HCT116 (cell line): Measurements from ENCODE around the gene DCP2. TPM values are rescaled to one million over a fixed set of nuclear protein-coding genes. Genes with fewer than 3 reads are reported as not detected.

Experiments used
- ATAC-seq: fragments of 200-7000 bp; cut with Tn5 transposase; 2 replicates; pipeline ENCODE4 v1.9.1; 2020; ENCODE audit warnings: mild to moderate bottlenecking, moderate library complexity
- BruUV-seq: library from RNA; stranded (reverse); fragments of 400-500 nt; replicated peaks from 2 replicates; lab custom pipeline; 2021; lab: Mats Ljungman, UMichigan
- CTCF ChIA-PET: fragments of 300-600 bp; sonication (Branson Sonifier 250); formaldehyde crosslinking; loops from one replicate; lab custom pipeline; 2021; ENCODE audit warnings: antibody characterized with exemption; lab: Charles Lee
- POLR2A ChIA-PET: fragments of 300-600, 350-600 bp; sonication (Branson Sonifier 250); formaldehyde crosslinking; loops from one replicate; lab custom pipeline; 2021; ENCODE audit warnings: antibody characterized with exemption; lab: Charles Lee
- RAD21 ChIA-PET, 2 experiments: fragments of 300-600 bp; sonication (Branson Sonifier 250); formaldehyde crosslinking; loops; one replicate each; lab custom pipeline; 2023; ENCODE audit warnings: low total read pairs in 2 of 2; ENCODE audit not compliant: uncharacterized antibody in 2 of 2, unreplicated experiment in 2 of 2, low non-redundant PET in 1 of 2; lab: Charles Lee
- DNase-seq: peaks from one replicate; pipeline ENCODE4 v3.0.0-alpha.2; 2010; ENCODE audit warnings: low read depth, low spot score
- H2AFZ ChIP-seq: fragments of 200-600 bp; shearing (Covaris generic), sonication (generic); 2 replicates; pipeline ENCODE4 v1.6.1; 2017; ENCODE audit warnings: low read depth, mixed run types, mixed read lengths, antibody characterized with exemption, low read length; ENCODE audit not compliant: poor library complexity, severe bottlenecking
- H3K27ac ChIP-seq: 2 replicates; pipeline ENCODE4 v1.5.1; 2012; ENCODE audit warnings: low read depth, low read length
- H3K27me3 ChIP-seq: fragments of 200-600 bp; sonication (generic); 2 replicates; pipeline ENCODE4 v1.6.1; 2016; ENCODE audit warnings: mixed run types, low read length, mixed read lengths; ENCODE audit not compliant: insufficient read depth
- H3K36me3 ChIP-seq, 2 experiments: fragments of 200-500 bp in 1 of 2; fragments of 200-600 bp in 1 of 2; sonication (Bioruptor generic) in 1 of 2; sonication (generic) in 1 of 2; 2 replicates each; pipeline versions ENCODE4 v1.5.1 to v1.6.1; 2014 to 2016; ENCODE audit warnings: low read length in 2 of 2, inconsistent platforms in 1 of 2, mixed read lengths in 1 of 2, mixed run types in 1 of 2; ENCODE audit not compliant: insufficient read depth in 2 of 2, control insufficient read depth in 1 of 2
- H3K4me1 ChIP-seq, 2 experiments: fragments of 200-600 bp in 1 of 2; sonication (generic) in 1 of 2; 2 replicates each; pipeline versions ENCODE4 v1.5.1 to v1.6.1; 2012 to 2017; ENCODE audit warnings: low read length in 2 of 2, inconsistent platforms in 1 of 2, mild to moderate bottlenecking in 1 of 2, mixed read lengths in 1 of 2, mixed run types in 1 of 2, moderate library complexity in 1 of 2; ENCODE audit not compliant: insufficient read depth in 2 of 2, control insufficient read depth in 1 of 2
- H3K4me2 ChIP-seq: fragments of 200-600 bp; sonication (generic); 2 replicates; pipeline ENCODE4 v1.6.1; 2017; ENCODE audit warnings: mixed run types, low read length, mixed read lengths
- H3K4me3 ChIP-seq, 2 experiments: fragments of 200-600 bp in 1 of 2; sonication (generic) in 1 of 2; replicated peaks in 1 of 2; 2 replicates each; pipeline ENCODE4 v1.5.1; 2011 to 2016; ENCODE audit warnings: low read length in 2 of 2, control low read depth in 1 of 2, low read depth in 1 of 2, mild to moderate bottlenecking in 1 of 2, mixed read lengths in 1 of 2, mixed run types in 1 of 2
- H3K79me2 ChIP-seq: fragments of 200-600 bp; sonication (generic); 2 replicates; pipeline ENCODE4 v1.6.1; 2017; ENCODE audit warnings: mild to moderate bottlenecking, mixed run types, low read length, moderate library complexity, mixed read lengths; ENCODE audit not compliant: insufficient read depth
- H3K9ac ChIP-seq: fragments of 200-600 bp; sonication (generic); 2 replicates; pipeline ENCODE4 v1.6.1; 2016; ENCODE audit warnings: low read length, mixed read lengths
- H3K9me2 ChIP-seq: fragments of 200-600 bp; sonication (generic), shearing (Covaris generic); 2 replicates; pipeline ENCODE4 v1.6.1; 2017; ENCODE audit warnings: mixed run types, mild to moderate bottlenecking, moderate library complexity; ENCODE audit not compliant: insufficient read depth
- H3K9me3 ChIP-seq, 2 experiments: fragments of 200-500 bp in 1 of 2; fragments of 200-600 bp in 1 of 2; sonication (Bioruptor generic) in 1 of 2; sonication (generic) in 1 of 2; 2 replicates each; pipeline ENCODE4 v1.6.1; 2014 to 2017; ENCODE audit warnings: low read length in 2 of 2, mixed read lengths in 2 of 2, inconsistent platforms in 1 of 2, low read depth in 1 of 2, mild to moderate bottlenecking in 1 of 2, mixed run types in 1 of 2, moderate library complexity in 1 of 2; ENCODE audit not compliant: control insufficient read depth in 1 of 2, insufficient read depth in 1 of 2
- H4K20me1 ChIP-seq: fragments of 200-600 bp; sonication (generic), shearing (Covaris generic); 2 replicates; pipeline ENCODE4 v1.6.1; 2017; ENCODE audit warnings: mixed run types, mild to moderate bottlenecking, moderate library complexity; ENCODE audit not compliant: insufficient read depth
- EGR1 ChIP-seq: IDR thresholded peaks from 2 replicates; pipeline ENCODE4 v1.6.1; 2012; ENCODE audit warnings: low read depth
- EZH2 ChIP-seq: fragments of 200-600 bp; sonication (generic); IDR thresholded peaks from 2 replicates; pipeline ENCODE4 v1.6.1; 2017; ENCODE audit warnings: antibody characterized with exemption, mixed run types
- POLR2A ChIP-seq: IDR thresholded peaks from 2 replicates; pipeline ENCODE4 v1.7.0; 2011; ENCODE audit warnings: borderline replicate concordance; ENCODE audit not compliant: insufficient read depth, insufficient read length; ENCODE audit errors: extremely low read depth
- SIN3A ChIP-seq: IDR thresholded peaks from 2 replicates; pipeline ENCODE4 v1.6.1; 2012; ENCODE audit warnings: low read depth
- TCF7L2 ChIP-seq: IDR thresholded peaks from 2 replicates; pipeline ENCODE4 v1.7.0; 2011; ENCODE audit warnings: borderline replicate concordance, inconsistent platforms; ENCODE audit not compliant: insufficient read depth, insufficient read length; ENCODE audit errors: extremely low read depth
- intact Hi-C: fragments of 100-400 bp; cut with micrococcal nuclease; formaldehyde crosslinking; loops from 2 replicates; pipeline ENCODE4 v1.10.0; 2022
- total RNA-seq: library from RNA; stranded (reverse); gene quantifications from one replicate; pipeline ENCODE4 v1.2.1, GENCODE V29; 2021; ENCODE audit not compliant: unreplicated experiment
- TF ChIP-seq, protein P1 (sequence below), 3 experiments: fragments of 200-600 bp in 1 of 3; sonication (generic) in 1 of 3; IDR thresholded peaks in 2 of 3; conservative IDR thresholded peaks in 1 of 3; 2 replicates each; pipeline ENCODE4 v1.5.1; 2012 to 2017; ENCODE audit warnings: low read depth in 2 of 3, low read length in 2 of 3, antibody characterized with exemption in 1 of 3, borderline replicate concordance in 1 of 3, control low read depth in 1 of 3, mild to moderate bottlenecking in 1 of 3, mixed read lengths in 1 of 3, mixed run types in 1 of 3, moderate library complexity in 1 of 3; ENCODE audit not compliant: insufficient read depth in 1 of 3
- TF ChIP-seq, protein P2 (sequence below): IDR thresholded peaks from 2 replicates; pipeline ENCODE4 v1.6.1; 2012
- TF ChIP-seq, protein P3 (sequence below): IDR thresholded peaks from 2 replicates; pipeline ENCODE4 v1.6.1; 2012; ENCODE audit warnings: low read depth

Gene DCP2
- total RNA-seq, 1 experiment from 2014 or later = 57.1 TPM

DNA sequence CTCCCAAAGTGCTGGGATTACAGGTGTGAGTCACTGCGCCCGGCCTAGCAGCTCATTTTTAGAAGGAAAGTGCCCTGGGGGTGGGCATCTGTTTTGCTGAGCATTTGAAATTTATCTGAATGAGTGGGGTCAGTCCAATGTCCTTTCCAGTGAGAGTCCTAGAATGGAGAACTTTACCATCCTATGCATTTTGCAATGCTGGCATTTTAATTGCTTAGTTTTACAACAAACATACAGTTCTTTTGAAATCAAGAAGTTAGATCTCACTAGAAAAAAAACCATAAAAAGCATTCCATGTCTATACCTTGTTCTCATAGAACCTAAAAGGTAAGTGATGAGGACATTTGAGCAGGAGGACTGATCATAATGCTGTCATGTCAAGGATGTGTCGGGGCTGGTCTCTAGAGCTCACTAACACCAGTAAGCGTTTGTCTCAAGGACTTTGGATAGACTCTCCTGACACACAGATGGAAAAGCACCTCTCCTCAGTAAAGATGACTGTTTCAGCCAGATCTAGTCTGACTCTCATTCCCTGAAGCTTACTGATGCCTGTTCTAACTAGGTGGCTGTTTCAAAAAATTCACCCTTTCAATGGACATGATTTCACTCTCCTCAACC lies 83.9 kb downstream of the DCP2 start:
- H3K4me1 ChIP-seq = peaks cover under 1% of the 10 kb centered on the region in 2 experiments; a peak in 2 of 4 replicates
- TF ChIP-seq EGR1 (no peak), SIN3A (no peak)
- TF ChIP-seq, all 23 proteins: peak for 0
- RAD21 ChIA-PET = no interaction called here
- H3K9me2 ChIP-seq = no peaks in the 10 kb centered on the region
- no TSS peak for BruUV-seq
- POLR2A ChIA-PET = no interaction called here
- no peaks in the 10 kb centered on the region for H3K27me3 ChIP-seq
- H3K4me2 ChIP-seq = no peak overlapping the region
- H3K79me2 ChIP-seq = no peaks in the 10 kb centered on the region
- H3K4me3 ChIP-seq = no peak overlapping the region
- H3K27ac ChIP-seq = no peak overlapping the region
- DNase-seq (no peak), ATAC-seq (no peak)
- no peak overlapping the region for H2AFZ ChIP-seq
- intact Hi-C loops = no loop called here
- H3K9ac ChIP-seq = no peak overlapping the region
- H3K36me3 ChIP-seq = no peaks in the 10 kb centered on the region
- H3K9me3 ChIP-seq = no peaks in the 10 kb centered on the region
- CTCF ChIA-PET = no interaction called here
- no peaks in the 10 kb centered on the region for H4K20me1 ChIP-seq

DNA sequence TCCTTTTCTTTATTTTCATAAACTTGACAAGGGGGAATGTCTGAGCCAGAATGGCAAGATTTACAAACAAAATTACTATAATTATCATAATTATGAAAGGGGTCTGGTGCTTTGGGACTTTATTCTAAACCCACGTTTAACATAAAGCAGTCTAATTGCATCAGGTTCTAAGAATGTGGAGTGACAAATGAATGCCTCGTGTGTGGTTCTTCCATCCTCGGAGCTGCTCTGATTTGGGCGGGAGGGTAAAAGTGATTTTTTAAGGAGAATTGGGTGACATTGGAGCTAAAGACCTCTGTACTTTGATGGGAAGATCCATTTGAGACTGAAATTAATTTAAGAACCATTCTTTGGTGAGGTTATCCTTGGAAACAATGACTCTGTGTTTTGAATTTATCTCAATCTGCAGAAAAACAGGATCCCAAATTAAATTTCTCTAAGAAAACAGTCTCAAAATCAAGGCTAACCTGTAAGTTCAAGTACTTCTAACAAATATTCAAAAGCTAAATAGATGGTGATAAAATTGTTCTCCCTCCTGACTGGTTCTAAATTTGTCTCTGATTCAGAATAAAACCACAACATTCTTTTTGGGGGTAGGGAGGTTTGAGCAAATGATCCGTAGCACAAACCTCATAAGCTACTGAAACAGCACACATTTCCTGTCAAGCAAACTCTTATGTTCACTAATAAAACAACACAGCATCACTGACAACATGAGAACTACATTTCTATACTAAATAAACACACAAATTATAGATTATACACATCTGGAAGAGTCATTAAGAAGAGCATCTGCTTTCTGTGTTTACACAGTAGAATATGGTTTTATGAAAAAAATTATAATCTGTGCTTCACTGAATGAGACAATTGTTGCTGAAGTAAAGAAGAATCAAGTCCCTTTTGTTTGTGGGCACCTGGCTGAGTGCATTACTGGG lies 85.5 kb downstream of the DCP2 start:
- TF ChIP-seq, protein P1, sequence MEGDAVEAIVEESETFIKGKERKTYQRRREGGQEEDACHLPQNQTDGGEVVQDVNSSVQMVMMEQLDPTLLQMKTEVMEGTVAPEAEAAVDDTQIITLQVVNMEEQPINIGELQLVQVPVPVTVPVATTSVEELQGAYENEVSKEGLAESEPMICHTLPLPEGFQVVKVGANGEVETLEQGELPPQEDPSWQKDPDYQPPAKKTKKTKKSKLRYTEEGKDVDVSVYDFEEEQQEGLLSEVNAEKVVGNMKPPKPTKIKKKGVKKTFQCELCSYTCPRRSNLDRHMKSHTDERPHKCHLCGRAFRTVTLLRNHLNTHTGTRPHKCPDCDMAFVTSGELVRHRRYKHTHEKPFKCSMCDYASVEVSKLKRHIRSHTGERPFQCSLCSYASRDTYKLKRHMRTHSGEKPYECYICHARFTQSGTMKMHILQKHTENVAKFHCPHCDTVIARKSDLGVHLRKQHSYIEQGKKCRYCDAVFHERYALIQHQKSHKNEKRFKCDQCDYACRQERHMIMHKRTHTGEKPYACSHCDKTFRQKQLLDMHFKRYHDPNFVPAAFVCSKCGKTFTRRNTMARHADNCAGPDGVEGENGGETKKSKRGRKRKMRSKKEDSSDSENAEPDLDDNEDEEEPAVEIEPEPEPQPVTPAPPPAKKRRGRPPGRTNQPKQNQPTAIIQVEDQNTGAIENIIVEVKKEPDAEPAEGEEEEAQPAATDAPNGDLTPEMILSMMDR (IDR thresholded peaks at IDR 0.05 in 2 of 3, conservative IDR thresholded peaks at IDR 0.05 in 1 of 3; ENCODE audit: borderline replicate concordance in 1 of 3, insufficient read depth in 1 of 3, low read depth in 2 of 3, low read length in 2 of 3) = no peak
- TF ChIP-seq, protein P2, sequence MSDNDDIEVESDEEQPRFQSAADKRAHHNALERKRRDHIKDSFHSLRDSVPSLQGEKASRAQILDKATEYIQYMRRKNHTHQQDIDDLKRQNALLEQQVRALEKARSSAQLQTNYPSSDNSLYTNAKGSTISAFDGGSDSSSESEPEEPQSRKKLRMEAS = no peak
- TF ChIP-seq, protein P3, sequence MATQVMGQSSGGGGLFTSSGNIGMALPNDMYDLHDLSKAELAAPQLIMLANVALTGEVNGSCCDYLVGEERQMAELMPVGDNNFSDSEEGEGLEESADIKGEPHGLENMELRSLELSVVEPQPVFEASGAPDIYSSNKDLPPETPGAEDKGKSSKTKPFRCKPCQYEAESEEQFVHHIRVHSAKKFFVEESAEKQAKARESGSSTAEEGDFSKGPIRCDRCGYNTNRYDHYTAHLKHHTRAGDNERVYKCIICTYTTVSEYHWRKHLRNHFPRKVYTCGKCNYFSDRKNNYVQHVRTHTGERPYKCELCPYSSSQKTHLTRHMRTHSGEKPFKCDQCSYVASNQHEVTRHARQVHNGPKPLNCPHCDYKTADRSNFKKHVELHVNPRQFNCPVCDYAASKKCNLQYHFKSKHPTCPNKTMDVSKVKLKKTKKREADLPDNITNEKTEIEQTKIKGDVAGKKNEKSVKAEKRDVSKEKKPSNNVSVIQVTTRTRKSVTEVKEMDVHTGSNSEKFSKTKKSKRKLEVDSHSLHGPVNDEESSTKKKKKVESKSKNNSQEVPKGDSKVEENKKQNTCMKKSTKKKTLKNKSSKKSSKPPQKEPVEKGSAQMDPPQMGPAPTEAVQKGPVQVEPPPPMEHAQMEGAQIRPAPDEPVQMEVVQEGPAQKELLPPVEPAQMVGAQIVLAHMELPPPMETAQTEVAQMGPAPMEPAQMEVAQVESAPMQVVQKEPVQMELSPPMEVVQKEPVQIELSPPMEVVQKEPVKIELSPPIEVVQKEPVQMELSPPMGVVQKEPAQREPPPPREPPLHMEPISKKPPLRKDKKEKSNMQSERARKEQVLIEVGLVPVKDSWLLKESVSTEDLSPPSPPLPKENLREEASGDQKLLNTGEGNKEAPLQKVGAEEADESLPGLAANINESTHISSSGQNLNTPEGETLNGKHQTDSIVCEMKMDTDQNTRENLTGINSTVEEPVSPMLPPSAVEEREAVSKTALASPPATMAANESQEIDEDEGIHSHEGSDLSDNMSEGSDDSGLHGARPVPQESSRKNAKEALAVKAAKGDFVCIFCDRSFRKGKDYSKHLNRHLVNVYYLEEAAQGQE = no peak
- no peak for TF ChIP-seq EZH2
- no peak for TF ChIP-seq POLR2A
- no peak for TF ChIP-seq TCF7L2
- RAD21 ChIA-PET = no interaction called here
- no peak for ATAC-seq

More for the DNA sequence above, 85.5 kb downstream of the DCP2 start:
- ChIA-PET CTCF (no interaction called here), POLR2A (no interaction called here)
- H3K4me2 ChIP-seq = no peak overlapping the region
- intact Hi-C loops = no loop called here
- H4K20me1 ChIP-seq = no peaks in the 10 kb centered on the region
- no peaks in the 10 kb centered on the region for H3K79me2 ChIP-seq
- no peaks in the 10 kb centered on the region for H3K9me2 ChIP-seq
- no peak overlapping the region for H2AFZ ChIP-seq
- no peak for DNase-seq
- H3K27me3 ChIP-seq = no peaks in the 10 kb centered on the region
- peaks cover 4 to 5% of the 10 kb centered on the region in 2 experiments; a peak in 2 of 4 replicates for H3K4me1 ChIP-seq
- H3K36me3 ChIP-seq = no peaks in the 10 kb centered on the region
- TSS peak; percentile 15 for BruUV-seq
- H3K9ac ChIP-seq = no peak overlapping the region
- no peak overlapping the region for H3K27ac ChIP-seq
- H3K9me3 ChIP-seq = no peaks in the 10 kb centered on the region
- no peak overlapping the region for H3K4me3 ChIP-seq
